IPS-18c (cell line): ENCODE results near the gene FZD1.

Source experiments
- H3K4me3 ChIP-seq: 2 replicates; pipeline ENCODE4 v1.7.0; 2013; ENCODE audit warnings: low read depth, mild to moderate bottlenecking, low read length, moderate library complexity; ENCODE audit not compliant: insufficient read depth
- H3K9me3 ChIP-seq: one replicate; pipeline ENCODE4 v1.6.1; 2013; ENCODE audit warnings: mild to moderate bottlenecking, low read length, moderate library complexity; ENCODE audit not compliant: control insufficient read depth, insufficient read depth

FZD1 gene

GRCh38 chr7:91264046-91264923, at the start of gene FZD1:
Gene FZD1 (plus strand): TSS chr7:91264433. CDS start chr7:91264881, 448 bp downstream.
- H3K4me3 ChIP-seq = peak within 1 kb of the TSS; percentile 69
- H3K9me3 ChIP-seq = no peaks in the 10 kb centered on the region

- no peaks in the 10 kb centered on the region for H3K9me3 ChIP-seq
- no peak overlapping the region for H3K4me3 ChIP-seq
Observed at GRCh38 chr7:91226411-91226810, 37.8 kb upstream of the FZD1 start.

GRCh38 chr7:91228327-91228726, 35.9 kb upstream of the FZD1 start:
- no peak overlapping the region for H3K4me3 ChIP-seq

GRCh38 chr7:91228927-91229558, 35.2 kb upstream of the FZD1 start:
- Histone ChIP-seq H3K9me3 (no peaks in the 10 kb centered on the region), H3K4me3 (no peak overlapping the region)

More at GRCh38 chr7:91228327-91228726, 35.9 kb upstream of the FZD1 start:
- no peaks in the 10 kb centered on the region for H3K9me3 ChIP-seq

GRCh38 chr7:91230100-91230499, 34.1 kb upstream of the FZD1 start:
- Histone ChIP-seq H3K4me3 (no peak overlapping the region), H3K9me3 (no peaks in the 10 kb centered on the region)

GRCh38 chr7:91230503-91230902, 33.7 kb upstream of the FZD1 start:
- Histone ChIP-seq H3K4me3 (no peak overlapping the region), H3K9me3 (no peaks in the 10 kb centered on the region)

GRCh38 chr7:91233212-91233611, 31.0 kb upstream of the FZD1 start:
- Histone ChIP-seq H3K4me3 (no peak overlapping the region), H3K9me3 (no peaks in the 10 kb centered on the region)

GRCh38 chr7:91235211-91235832, 28.9 kb upstream of the FZD1 start:
- H3K9me3 ChIP-seq = no peaks in the 10 kb centered on the region

GRCh38 chr7:91239171-91239604, 25.0 kb upstream of the FZD1 start:
- no peak overlapping the region for H3K4me3 ChIP-seq

More at GRCh38 chr7:91235211-91235832, 28.9 kb upstream of the FZD1 start:
- no peak overlapping the region for H3K4me3 ChIP-seq

GRCh38 chr7:91239772-91240171, 24.5 kb upstream of the FZD1 start:
- Histone ChIP-seq H3K4me3 (no peak overlapping the region), H3K9me3 (no peaks in the 10 kb centered on the region)

More at GRCh38 chr7:91239171-91239604, 25.0 kb upstream of the FZD1 start:
- H3K9me3 ChIP-seq = no peaks in the 10 kb centered on the region

- Histone ChIP-seq H3K9me3 (no peaks in the 10 kb centered on the region), H3K4me3 (no peak overlapping the region)
Observed at GRCh38 chr7:91240376-91240941, 23.8 kb upstream of the FZD1 start.

- Histone ChIP-seq H3K9me3 (no peaks in the 10 kb centered on the region), H3K4me3 (no peak overlapping the region)
Observed at GRCh38 chr7:91242097-91242844, 22.0 kb upstream of the FZD1 start.

GRCh38 chr7:91243591-91244301, 20.5 kb upstream of the FZD1 start:
- Histone ChIP-seq H3K4me3 (no peak overlapping the region), H3K9me3 (no peaks in the 10 kb centered on the region)

- Histone ChIP-seq H3K9me3 (no peaks in the 10 kb centered on the region), H3K4me3 (no peak overlapping the region)
Observed at GRCh38 chr7:91247500-91247899, 16.7 kb upstream of the FZD1 start.

GRCh38 chr7:91248996-91249395, 15.2 kb upstream of the FZD1 start:
- Histone ChIP-seq H3K4me3 (no peak overlapping the region), H3K9me3 (no peaks in the 10 kb centered on the region)

GRCh38 chr7:91249506-91250233, 14.6 kb upstream of the FZD1 start:
- no peaks in the 10 kb centered on the region for H3K9me3 ChIP-seq
- H3K4me3 ChIP-seq = no peak overlapping the region
